K562 (cell line): ENCODE measurements around the gene CFP. TPM values are rescaled to one million over a fixed set of nuclear protein-coding genes. Genes with fewer than 3 reads are reported as not detected.

Experiments used
- ARID1B ChIP-seq: fragments of 450-650 bp; IDR thresholded peaks from 2 replicates; pipeline ENCODE4 v1.6.1; 2016; ENCODE audit warnings: antibody characterized with exemption, mild to moderate bottlenecking, inconsistent platforms
- ARID2 ChIP-seq: fragments of 450-650 bp; IDR thresholded peaks from 2 replicates; pipeline ENCODE4 v1.6.1; 2017; ENCODE audit warnings: antibody characterized with exemption, mild to moderate bottlenecking
- CBFB ChIP-seq: sonication (generic); formaldehyde crosslinking; IDR thresholded peaks from 2 replicates; pipeline ENCODE4 v1.4.0; 2020; ENCODE audit warnings: mild to moderate bottlenecking, missing genetic modification reagents
- CEBPB ChIP-seq: fragments of 450-650 bp; IDR thresholded peaks from 2 replicates; pipeline ENCODE4 v1.6.1; 2016; ENCODE audit warnings: missing genetic modification characterization, missing compliant biosample characterization
- CEBPG ChIP-seq, 3 experiments: fragments of 200-800 bp in 1 of 3; sonication (Bioruptor generic) in 1 of 3; sonication (generic) in 1 of 3; formaldehyde crosslinking in 1 of 3; IDR thresholded peaks in 2 of 3; conservative IDR thresholded peaks in 1 of 3; 2 replicates each; pipeline versions ENCODE4 v1.6.1 to v1.8.0; 2016 to 2022; ENCODE audit warnings: missing compliant biosample characterization in 2 of 3, missing genetic modification characterization in 2 of 3, mild to moderate bottlenecking in 1 of 3, missing genetic modification reagents in 1 of 3
- GATA2 ChIP-seq: sonication (generic); formaldehyde crosslinking; IDR thresholded peaks from 2 replicates; pipeline ENCODE4 v1.4.0; 2020; ENCODE audit warnings: mild to moderate bottlenecking, missing genetic modification reagents
- JUNB ChIP-seq: fragments of 450-650 bp; formaldehyde crosslinking; conservative IDR thresholded peaks from 2 replicates; pipeline ENCODE4 v1.4.0; 2020; ENCODE audit warnings: mild to moderate bottlenecking
- MBD2 ChIP-seq: sonication (generic); IDR thresholded peaks from 2 replicates; pipeline ENCODE4 v1.6.1; 2016; ENCODE audit warnings: low read depth, borderline replicate concordance
- MED1 ChIP-seq: sonication (generic); formaldehyde crosslinking; IDR thresholded peaks from 2 replicates; pipeline ENCODE4 v1.8.1; 2023; ENCODE audit warnings: missing genetic modification reagents, borderline replicate concordance
- ZNF217 ChIP-seq: sonication (generic); formaldehyde crosslinking; IDR thresholded peaks from 2 replicates; pipeline ENCODE4 v1.8.0; 2022; ENCODE audit warnings: mild to moderate bottlenecking, missing genetic modification reagents
- ZNF263 ChIP-seq: sonication (generic); formaldehyde crosslinking; IDR thresholded peaks from 2 replicates; pipeline ENCODE4 v1.8.0; 2022; ENCODE audit warnings: mild to moderate bottlenecking, missing genetic modification reagents, borderline replicate concordance
- ZNF75A ChIP-seq: fragments of 450-650 bp; formaldehyde crosslinking; IDR thresholded peaks from 2 replicates; pipeline ENCODE4 v1.4.0; 2020; ENCODE audit warnings: mild to moderate bottlenecking
- polyA plus RNA-seq, 8 experiments: library from polyadenylated mRNA; depleted of rRNA in 4 of 8; stranded (reverse) in 5 of 8; unstranded in 3 of 8; fragments of >200 nt; fragmentation: Nextera tagmentation in 2 of 8; fragmentation: Illumina TruSeq in 1 of 8; extraction: Ambion mirVana in 2 of 8; extraction: Trizol in 1 of 8; gene quantifications; 2 replicates each; pipeline versions ENCODE4 v1.2.1 to v1.2.3, GENCODE V29; 2011 to 2014; ENCODE audit warnings: inconsistent platforms in 1 of 8, missing spikeins in 1 of 8
- total RNA-seq, 7 experiments: library from RNA; depleted of rRNA in 6 of 7; stranded (reverse); fragments of >200 nt in 6 of 7; fragmentation: Illumina TruSeq in 2 of 7; extraction: Trizol in 2 of 7; gene quantifications; 2 replicates each; pipeline versions ENCODE4 v1.2.1 to v1.2.3, GENCODE V29; 2011 to 2021; ENCODE audit warnings: low replicate concordance in 1 of 7
- TF ChIP-seq, protein P1 (sequence below): sonication (generic); formaldehyde crosslinking; IDR thresholded peaks from 2 replicates; pipeline ENCODE4 v1.9.0; 2022; ENCODE audit warnings: mild to moderate bottlenecking, missing genetic modification reagents
- TF ChIP-seq, protein P2 (sequence below): fragments of 250-450 bp; sonication (Bioruptor Pico); IDR thresholded peaks from 2 replicates; pipeline ENCODE4 v1.9.0; 2021; ENCODE audit warnings: mild to moderate bottlenecking
- TF ChIP-seq, protein P3 (sequence below): fragments of 200-800 bp; sonication (Bioruptor generic); IDR thresholded peaks from 2 replicates; pipeline ENCODE4 v1.6.1; 2017; ENCODE audit warnings: missing genetic modification characterization, missing compliant biosample characterization

Gene CFP
- total and polyA plus RNA-seq, 9 of the 15 experiments (the other 6 are each of a cell fraction or from before 2014, with no cell fraction given), result 0.18 to 2.0 (median 0.55) TPM

DNA sequence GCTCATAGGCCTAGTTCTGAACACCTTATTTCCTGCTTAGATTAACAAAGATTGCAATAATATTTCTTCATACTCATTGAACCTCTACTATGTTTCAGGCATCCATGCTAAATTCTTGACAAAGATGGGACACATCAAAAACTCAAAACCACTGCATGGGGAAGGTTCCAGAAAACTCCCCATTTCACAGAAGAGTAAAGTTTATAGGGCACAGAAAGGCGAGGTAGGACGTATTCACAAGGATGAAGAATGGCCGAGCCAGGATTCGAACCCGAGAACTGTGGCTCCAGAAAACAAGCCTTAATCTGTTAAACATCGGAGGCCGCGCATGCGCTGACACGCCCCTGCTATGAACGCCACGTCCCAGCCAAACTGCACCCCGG, 28.6 kb upstream of the CFP start (continued):
- TF ChIP-seq, protein P1, sequence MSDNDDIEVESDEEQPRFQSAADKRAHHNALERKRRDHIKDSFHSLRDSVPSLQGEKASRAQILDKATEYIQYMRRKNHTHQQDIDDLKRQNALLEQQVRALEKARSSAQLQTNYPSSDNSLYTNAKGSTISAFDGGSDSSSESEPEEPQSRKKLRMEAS (CRISPR knock-in tag), result no peak
- TF ChIP-seq ARID1B, result no peak
- TF ChIP-seq CBFB (CRISPR knock-in tag), result no peak
- 0 out of 2 replicates have a peak, but pooled peaks have one; percentile 8 for TF ChIP-seq CEBPB (tag)
- TF ChIP-seq JUNB, result no peak
- TF ChIP-seq MED1 (CRISPR knock-in tag), result no peak
- no peak for TF ChIP-seq ZNF263 (CRISPR knock-in tag)
- TF ChIP-seq ARID2, result no peak
- TF ChIP-seq, protein P2, sequence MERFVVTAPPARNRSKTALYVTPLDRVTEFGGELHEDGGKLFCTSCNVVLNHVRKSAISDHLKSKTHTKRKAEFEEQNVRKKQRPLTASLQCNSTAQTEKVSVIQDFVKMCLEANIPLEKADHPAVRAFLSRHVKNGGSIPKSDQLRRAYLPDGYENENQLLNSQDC (CRISPR knock-in tag), result no peak
- TF ChIP-seq GATA2 (CRISPR knock-in tag), result peak; percentile 29; the same call in 1 of the 2 replicates
- no peak for TF ChIP-seq ZNF75A (CRISPR knock-in tag)
- TF ChIP-seq, protein P3, sequence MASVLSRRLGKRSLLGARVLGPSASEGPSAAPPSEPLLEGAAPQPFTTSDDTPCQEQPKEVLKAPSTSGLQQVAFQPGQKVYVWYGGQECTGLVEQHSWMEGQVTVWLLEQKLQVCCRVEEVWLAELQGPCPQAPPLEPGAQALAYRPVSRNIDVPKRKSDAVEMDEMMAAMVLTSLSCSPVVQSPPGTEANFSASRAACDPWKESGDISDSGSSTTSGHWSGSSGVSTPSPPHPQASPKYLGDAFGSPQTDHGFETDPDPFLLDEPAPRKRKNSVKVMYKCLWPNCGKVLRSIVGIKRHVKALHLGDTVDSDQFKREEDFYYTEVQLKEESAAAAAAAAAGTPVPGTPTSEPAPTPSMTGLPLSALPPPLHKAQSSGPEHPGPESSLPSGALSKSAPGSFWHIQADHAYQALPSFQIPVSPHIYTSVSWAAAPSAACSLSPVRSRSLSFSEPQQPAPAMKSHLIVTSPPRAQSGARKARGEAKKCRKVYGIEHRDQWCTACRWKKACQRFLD (CRISPR knock-in tag), result no peak
- TF ChIP-seq MBD2, result no peak
- no peak for TF ChIP-seq ZNF217 (CRISPR knock-in tag)
- TF ChIP-seq CEBPG (CRISPR knock-in tag; IDR thresholded peaks at IDR 0.05), result no peak
- TF ChIP-seq CEBPG (tag; conservative IDR thresholded peaks at IDR 0.05 in 1 of 2, IDR thresholded peaks at IDR 0.05 in 1 of 2), result 0 out of 4 replicates have a peak, but pooled peaks of 1 of the 2 experiments have one; percentile 43
